HCT116 (cell line): Measurements from ENCODE around the gene IFT122.

Experiments used
- ATF3 ChIP-seq: IDR thresholded peaks from 2 replicates; pipeline ENCODE4 v1.6.1; 2012
- CEBPB ChIP-seq: IDR thresholded peaks from 2 replicates; pipeline ENCODE4 v1.6.1; 2012; ENCODE audit warnings: low read depth
- CTCF ChIP-seq, 3 experiments: fragments of 200-600 bp in 1 of 3; sonication (generic) in 1 of 3; IDR thresholded peaks in 2 of 3; conservative IDR thresholded peaks in 1 of 3; 2 replicates each; pipeline ENCODE4 v1.5.1; 2012 to 2017; ENCODE audit warnings: low read depth in 2 of 3, low read length in 2 of 3, antibody characterized with exemption in 1 of 3, borderline replicate concordance in 1 of 3, control low read depth in 1 of 3, mild to moderate bottlenecking in 1 of 3, mixed read lengths in 1 of 3, mixed run types in 1 of 3, moderate library complexity in 1 of 3; ENCODE audit not compliant: insufficient read depth in 1 of 3
- EZH2 ChIP-seq: fragments of 200-600 bp; sonication (generic); IDR thresholded peaks from 2 replicates; pipeline ENCODE4 v1.6.1; 2017; ENCODE audit warnings: antibody characterized with exemption, mixed run types
- EZH2phosphoT487 ChIP-seq: fragments of 200-600 bp; IDR thresholded peaks from 2 replicates; pipeline ENCODE4 v1.6.1; 2018; ENCODE audit warnings: antibody characterized with exemption, borderline replicate concordance
- JUND ChIP-seq: IDR thresholded peaks from 2 replicates; pipeline ENCODE4 v1.6.1; 2012
- POLR2A ChIP-seq: IDR thresholded peaks from 2 replicates; pipeline ENCODE4 v1.7.0; 2011; ENCODE audit warnings: borderline replicate concordance; ENCODE audit not compliant: insufficient read depth, insufficient read length; ENCODE audit errors: extremely low read depth
- POLR2AphosphoS5 ChIP-seq: IDR thresholded peaks from 2 replicates; pipeline ENCODE4 v1.6.1; 2011; ENCODE audit warnings: mild to moderate bottlenecking, low read depth, low read length, moderate library complexity
- RAD21 ChIP-seq: IDR thresholded peaks from 2 replicates; pipeline ENCODE4 v1.6.1; 2012; ENCODE audit warnings: low read depth, mild to moderate bottlenecking
- SIN3A ChIP-seq: IDR thresholded peaks from 2 replicates; pipeline ENCODE4 v1.6.1; 2012; ENCODE audit warnings: low read depth
- SRF ChIP-seq: IDR thresholded peaks from 2 replicates; pipeline ENCODE4 v1.6.1; 2012; ENCODE audit warnings: low read depth
- TCF7L2 ChIP-seq: IDR thresholded peaks from 2 replicates; pipeline ENCODE4 v1.7.0; 2011; ENCODE audit warnings: borderline replicate concordance, inconsistent platforms; ENCODE audit not compliant: insufficient read depth, insufficient read length; ENCODE audit errors: extremely low read depth
- ZNF274 ChIP-seq: fragments of 200-500 bp; sonication (Bioruptor generic); IDR thresholded peaks from 2 replicates; pipeline ENCODE4 v1.6.1; 2014; ENCODE audit warnings: mild to moderate bottlenecking, low read depth, low read length, inconsistent platforms
- TF ChIP-seq, protein P1 (sequence below): IDR thresholded peaks from 2 replicates; pipeline ENCODE4 v1.6.1; 2012

DNA sequence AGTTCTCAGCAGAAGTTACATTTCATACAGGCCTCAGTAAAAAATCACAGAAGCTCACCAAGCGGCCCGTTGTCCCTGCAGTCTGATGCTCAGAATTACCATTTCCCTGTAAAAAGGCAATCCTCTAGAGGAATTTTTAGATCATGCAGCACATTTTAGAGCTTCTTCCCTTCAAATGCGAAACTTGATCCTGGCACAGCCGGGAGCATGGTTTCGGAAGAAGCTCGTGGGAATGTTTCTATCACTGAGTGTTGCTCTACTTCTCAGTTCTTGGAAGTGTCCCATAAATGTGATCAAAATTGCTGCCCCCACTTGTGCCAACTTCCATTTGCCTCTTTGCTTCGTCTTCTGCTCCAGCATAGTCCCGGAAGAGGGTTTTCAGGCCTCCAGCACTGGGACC, 99.2 kb downstream of the IFT122 start:
- TF ChIP-seq CTCF (IDR thresholded peaks at IDR 0.05 in 2 of 3, conservative IDR thresholded peaks at IDR 0.05 in 1 of 3; ENCODE audit: borderline replicate concordance in 1 of 3, insufficient read depth in 1 of 3, low read depth in 2 of 3, low read length in 2 of 3) (no peak), CEBPB (no peak), EZH2 (no peak), SRF (no peak), ATF3 (no peak), POLR2A (no peak), SIN3A (no peak), ZNF274 (no peak), JUND (no peak), POLR2AphosphoS5 (no peak), EZH2phosphoT487 (no peak), TCF7L2 (no peak), RAD21 (no peak)
- TF ChIP-seq, protein P1, sequence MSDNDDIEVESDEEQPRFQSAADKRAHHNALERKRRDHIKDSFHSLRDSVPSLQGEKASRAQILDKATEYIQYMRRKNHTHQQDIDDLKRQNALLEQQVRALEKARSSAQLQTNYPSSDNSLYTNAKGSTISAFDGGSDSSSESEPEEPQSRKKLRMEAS, result no peak
